Ishikawa (cell line): Measurements from ENCODE around the gene SRCIN1.

Experiments used
- CEBPB ChIP-seq: IDR thresholded peaks from 2 replicates; pipeline ENCODE4 v1.6.1; 2012
- CREB1 ChIP-seq: IDR thresholded peaks from 2 replicates; pipeline ENCODE4 v1.6.1; 2012; ENCODE audit warnings: low read depth
- EGR1 ChIP-seq: IDR thresholded peaks from 2 replicates; pipeline ENCODE4 v1.6.1; 2012
- EP300 ChIP-seq: IDR thresholded peaks from 2 replicates; pipeline ENCODE4 v1.6.1; 2012; ENCODE audit warnings: borderline replicate concordance
- FOXM1 ChIP-seq: IDR thresholded peaks from 2 replicates; pipeline ENCODE4 v1.6.1; 2012; ENCODE audit warnings: low read depth, borderline replicate concordance
- MAX ChIP-seq: IDR thresholded peaks from 2 replicates; pipeline ENCODE4 v1.6.1; 2012
- NFIC ChIP-seq: IDR thresholded peaks from 2 replicates; pipeline ENCODE4 v1.6.1; 2012
- RAD21 ChIP-seq: IDR thresholded peaks from 2 replicates; pipeline ENCODE4 v1.6.1; 2012; ENCODE audit warnings: low read depth
- TAF1 ChIP-seq: IDR thresholded peaks from 2 replicates; pipeline ENCODE4 v1.6.1; 2012; ENCODE audit warnings: low read depth, mild to moderate bottlenecking
- TCF12 ChIP-seq: IDR thresholded peaks from 2 replicates; pipeline ENCODE4 v1.6.1; 2012; ENCODE audit warnings: low read depth
- TEAD4 ChIP-seq: IDR thresholded peaks from 2 replicates; pipeline ENCODE4 v1.6.1; 2012
- YY1 ChIP-seq: IDR thresholded peaks from 2 replicates; pipeline ENCODE4 v1.6.1; 2012; ENCODE audit warnings: low read depth
- ZBTB7A ChIP-seq: IDR thresholded peaks from 2 replicates; pipeline ENCODE4 v1.6.1; 2012; ENCODE audit warnings: low read depth
- TF ChIP-seq, protein P1 (sequence below): IDR thresholded peaks from 2 replicates; pipeline ENCODE4 v1.6.1; 2012
- TF ChIP-seq, protein P2 (sequence below): IDR thresholded peaks from 2 replicates; pipeline ENCODE4 v1.6.1; 2012; ENCODE audit warnings: low read depth, mild to moderate bottlenecking

SRCIN1 gene

GRCh38 chr17:38603786-38604478, 1.8 kb downstream of the SRCIN1 start:
- TF ChIP-seq NFIC (no peak), YY1 (no peak)
- TF ChIP-seq, protein P1, sequence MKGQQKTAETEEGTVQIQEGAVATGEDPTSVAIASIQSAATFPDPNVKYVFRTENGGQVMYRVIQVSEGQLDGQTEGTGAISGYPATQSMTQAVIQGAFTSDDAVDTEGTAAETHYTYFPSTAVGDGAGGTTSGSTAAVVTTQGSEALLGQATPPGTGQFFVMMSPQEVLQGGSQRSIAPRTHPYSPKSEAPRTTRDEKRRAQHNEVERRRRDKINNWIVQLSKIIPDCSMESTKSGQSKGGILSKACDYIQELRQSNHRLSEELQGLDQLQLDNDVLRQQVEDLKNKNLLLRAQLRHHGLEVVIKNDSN: no peak

DNA sequence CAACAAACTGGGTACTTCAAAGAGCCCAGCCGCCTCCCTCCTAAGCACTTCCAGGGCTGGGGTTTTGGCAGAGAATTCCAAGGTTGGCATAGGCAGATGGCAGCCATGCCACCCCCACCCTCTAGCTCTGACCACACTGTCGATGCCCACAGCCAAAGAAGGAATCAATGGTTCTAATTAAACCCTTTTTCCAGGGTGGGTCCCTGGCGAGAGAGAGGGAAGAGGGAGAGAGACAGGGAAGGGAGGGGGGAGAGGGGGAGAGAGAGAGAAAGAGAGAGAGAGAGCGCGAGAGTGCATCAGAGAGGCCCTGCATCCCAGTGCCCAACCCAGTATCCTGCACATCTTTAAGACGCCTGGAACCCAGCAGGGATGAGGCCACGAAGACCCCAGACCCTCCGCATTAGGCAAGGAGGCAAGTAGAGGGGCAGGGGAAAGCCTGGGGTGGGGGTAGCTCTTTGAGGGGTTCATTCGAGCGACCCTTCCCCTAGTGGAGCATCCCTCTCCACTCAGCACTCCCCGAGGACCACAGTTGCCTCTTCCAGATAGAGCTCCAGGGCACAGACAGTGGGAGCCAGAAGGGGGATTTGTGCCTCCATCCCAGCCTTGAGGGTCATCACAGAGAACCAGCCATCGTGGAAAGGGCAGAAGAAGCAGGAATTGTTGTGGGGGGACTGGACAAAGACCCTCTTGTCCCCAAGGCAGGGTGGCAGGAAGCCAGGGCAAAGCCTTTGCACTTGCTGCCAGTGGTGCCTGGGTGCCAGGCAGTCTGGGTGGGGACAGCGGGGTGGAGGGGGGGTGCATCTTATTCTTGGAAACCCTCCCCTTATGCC, 2.6 kb downstream of the SRCIN1 start:
- TF ChIP-seq, protein P2, sequence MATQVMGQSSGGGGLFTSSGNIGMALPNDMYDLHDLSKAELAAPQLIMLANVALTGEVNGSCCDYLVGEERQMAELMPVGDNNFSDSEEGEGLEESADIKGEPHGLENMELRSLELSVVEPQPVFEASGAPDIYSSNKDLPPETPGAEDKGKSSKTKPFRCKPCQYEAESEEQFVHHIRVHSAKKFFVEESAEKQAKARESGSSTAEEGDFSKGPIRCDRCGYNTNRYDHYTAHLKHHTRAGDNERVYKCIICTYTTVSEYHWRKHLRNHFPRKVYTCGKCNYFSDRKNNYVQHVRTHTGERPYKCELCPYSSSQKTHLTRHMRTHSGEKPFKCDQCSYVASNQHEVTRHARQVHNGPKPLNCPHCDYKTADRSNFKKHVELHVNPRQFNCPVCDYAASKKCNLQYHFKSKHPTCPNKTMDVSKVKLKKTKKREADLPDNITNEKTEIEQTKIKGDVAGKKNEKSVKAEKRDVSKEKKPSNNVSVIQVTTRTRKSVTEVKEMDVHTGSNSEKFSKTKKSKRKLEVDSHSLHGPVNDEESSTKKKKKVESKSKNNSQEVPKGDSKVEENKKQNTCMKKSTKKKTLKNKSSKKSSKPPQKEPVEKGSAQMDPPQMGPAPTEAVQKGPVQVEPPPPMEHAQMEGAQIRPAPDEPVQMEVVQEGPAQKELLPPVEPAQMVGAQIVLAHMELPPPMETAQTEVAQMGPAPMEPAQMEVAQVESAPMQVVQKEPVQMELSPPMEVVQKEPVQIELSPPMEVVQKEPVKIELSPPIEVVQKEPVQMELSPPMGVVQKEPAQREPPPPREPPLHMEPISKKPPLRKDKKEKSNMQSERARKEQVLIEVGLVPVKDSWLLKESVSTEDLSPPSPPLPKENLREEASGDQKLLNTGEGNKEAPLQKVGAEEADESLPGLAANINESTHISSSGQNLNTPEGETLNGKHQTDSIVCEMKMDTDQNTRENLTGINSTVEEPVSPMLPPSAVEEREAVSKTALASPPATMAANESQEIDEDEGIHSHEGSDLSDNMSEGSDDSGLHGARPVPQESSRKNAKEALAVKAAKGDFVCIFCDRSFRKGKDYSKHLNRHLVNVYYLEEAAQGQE: no peak
- no peak for TF ChIP-seq ZBTB7A
- TF ChIP-seq RAD21: no peak
- no peak for TF ChIP-seq TAF1
- TF ChIP-seq CREB1: no peak
- TF ChIP-seq TCF12: no peak
- TF ChIP-seq EGR1: no peak
- TF ChIP-seq CEBPB: no peak

DNA sequence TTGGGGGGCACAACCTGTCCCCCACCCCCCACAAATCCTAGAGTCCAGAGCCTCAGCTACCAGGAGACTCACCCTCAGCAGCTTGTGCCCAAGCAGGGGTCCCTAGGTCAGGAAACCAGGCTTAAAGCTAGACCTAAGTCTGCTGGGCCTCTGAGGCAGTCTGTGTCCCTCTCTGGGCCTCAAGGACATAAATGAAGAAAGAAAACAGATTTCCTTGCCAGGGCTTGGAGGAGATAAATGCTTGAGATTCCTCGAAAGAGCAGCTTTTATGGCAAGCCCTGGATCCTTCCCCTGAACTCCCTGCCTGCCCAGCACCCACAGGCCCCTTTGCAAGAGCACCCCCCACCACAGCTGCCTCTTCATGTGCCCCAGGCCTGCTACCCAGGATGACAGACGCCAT, 3.3 kb downstream of the SRCIN1 start:
- no peak for TF ChIP-seq RAD21
- no peak for TF ChIP-seq MAX
- no peak for TF ChIP-seq EGR1
- no peak for TF ChIP-seq EP300
- TF ChIP-seq TEAD4: no peak
- no peak for TF ChIP-seq ZBTB7A
- TF ChIP-seq YY1: no peak
- no peak for TF ChIP-seq TAF1

GRCh38 chr17:38601539-38602351, 4.0 kb downstream of the SRCIN1 start:
- no peak for TF ChIP-seq CREB1
- TF ChIP-seq EP300: no peak
- no peak for TF ChIP-seq TEAD4
- TF ChIP-seq, protein P2: no peak
- no peak for TF ChIP-seq EGR1
- TF ChIP-seq, protein P1: no peak
- no peak for TF ChIP-seq MAX
- no peak for TF ChIP-seq TAF1
- no peak for TF ChIP-seq NFIC
- TF ChIP-seq RAD21: no peak

DNA sequence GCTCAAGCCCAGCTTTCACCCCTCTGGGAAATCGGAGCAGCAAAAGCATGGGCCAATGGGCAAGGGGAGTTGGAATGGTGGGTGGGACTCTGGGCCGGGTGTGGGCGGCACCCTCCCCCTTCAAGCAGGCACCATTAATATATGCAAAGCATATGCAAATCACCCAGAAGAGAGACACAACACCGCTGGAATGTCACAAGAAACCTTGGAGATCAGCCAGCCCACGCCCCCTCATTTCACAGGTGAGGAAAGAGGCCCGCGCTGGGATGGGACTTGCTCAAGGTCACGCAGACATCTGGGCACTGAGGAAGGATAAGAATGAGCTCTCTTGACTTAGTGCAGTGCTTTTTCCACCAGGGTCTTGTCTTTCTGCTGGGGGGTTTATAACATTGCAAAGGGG, 4.8 kb downstream of the SRCIN1 start:
- TF ChIP-seq NFIC (peak; percentile 62; the same call in 1 of the 2 replicates), EGR1 (peak; percentile 71; the same call in 1 of the 2 replicates), TEAD4 (peak; percentile 54), CREB1 (no peak), CEBPB (no peak)

DNA sequence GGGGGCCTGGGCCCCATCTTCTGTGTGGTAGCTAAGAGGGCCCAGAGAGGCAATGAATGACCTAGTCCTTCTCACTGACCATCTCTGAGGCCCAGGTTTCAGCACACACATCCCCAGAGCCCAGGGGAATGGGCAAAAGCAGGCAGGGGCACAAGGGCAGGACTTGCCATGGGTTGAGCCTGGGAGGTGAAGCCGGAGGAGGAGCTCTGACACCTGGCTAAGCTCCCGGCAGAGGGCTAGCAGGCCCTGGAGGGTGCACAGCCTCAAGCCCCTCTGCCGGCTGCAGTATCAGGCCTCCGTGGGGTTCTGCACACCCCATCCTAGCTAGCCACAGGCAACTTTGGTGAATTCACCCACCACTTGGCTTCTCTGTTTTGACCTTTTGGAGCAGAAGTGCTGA, 5.3 kb downstream of the SRCIN1 start:
- TF ChIP-seq TCF12 (no peak), YY1 (no peak), CEBPB (no peak), FOXM1 (no peak), ZBTB7A (no peak), TAF1 (no peak), MAX (no peak), EGR1 (no peak), EP300 (no peak), RAD21 (no peak), CREB1 (no peak), NFIC (no peak)
- TF ChIP-seq, protein P1: no peak
- TF ChIP-seq, protein P2: no peak
